Stimulated activated CD4-positive, alpha-beta T cell treated with anti-CD3 and anti-CD28 coated beads, TNF-alpha, amount 100 ng/mL, for 4 hours (primary cell): Measurements from ENCODE around the gene RAPGEF3.

ENCODE experiments used
- DNase-seq, 3 experiments: peaks; one replicate each; pipeline ENCODE4 v3.0.0-alpha.2; 2020; ENCODE audit warnings: low read depth in 3 of 3

RAPGEF3 gene

GRCh38 chr12:47687636-47688035 is 71.0 kb downstream of the RAPGEF3 start:
- no peak for DNase-seq

- DNase-seq = no peak
These were observed 71.9 kb downstream of the RAPGEF3 start for GRCh38 chr12:47686645-47687240.
